GM18519 (cell line): ENCODE data around the gene SAFB.

Experiments used
- ATAC-seq: cut with Tn5 transposase; IDR thresholded peaks from one replicate; pipeline ENCODE4 v1.9.1; 2021; ENCODE audit warnings: mild to moderate bottlenecking, moderate library complexity; ENCODE audit not compliant: unreplicated experiment, low FRiP score

Gene SAFB

DNA sequence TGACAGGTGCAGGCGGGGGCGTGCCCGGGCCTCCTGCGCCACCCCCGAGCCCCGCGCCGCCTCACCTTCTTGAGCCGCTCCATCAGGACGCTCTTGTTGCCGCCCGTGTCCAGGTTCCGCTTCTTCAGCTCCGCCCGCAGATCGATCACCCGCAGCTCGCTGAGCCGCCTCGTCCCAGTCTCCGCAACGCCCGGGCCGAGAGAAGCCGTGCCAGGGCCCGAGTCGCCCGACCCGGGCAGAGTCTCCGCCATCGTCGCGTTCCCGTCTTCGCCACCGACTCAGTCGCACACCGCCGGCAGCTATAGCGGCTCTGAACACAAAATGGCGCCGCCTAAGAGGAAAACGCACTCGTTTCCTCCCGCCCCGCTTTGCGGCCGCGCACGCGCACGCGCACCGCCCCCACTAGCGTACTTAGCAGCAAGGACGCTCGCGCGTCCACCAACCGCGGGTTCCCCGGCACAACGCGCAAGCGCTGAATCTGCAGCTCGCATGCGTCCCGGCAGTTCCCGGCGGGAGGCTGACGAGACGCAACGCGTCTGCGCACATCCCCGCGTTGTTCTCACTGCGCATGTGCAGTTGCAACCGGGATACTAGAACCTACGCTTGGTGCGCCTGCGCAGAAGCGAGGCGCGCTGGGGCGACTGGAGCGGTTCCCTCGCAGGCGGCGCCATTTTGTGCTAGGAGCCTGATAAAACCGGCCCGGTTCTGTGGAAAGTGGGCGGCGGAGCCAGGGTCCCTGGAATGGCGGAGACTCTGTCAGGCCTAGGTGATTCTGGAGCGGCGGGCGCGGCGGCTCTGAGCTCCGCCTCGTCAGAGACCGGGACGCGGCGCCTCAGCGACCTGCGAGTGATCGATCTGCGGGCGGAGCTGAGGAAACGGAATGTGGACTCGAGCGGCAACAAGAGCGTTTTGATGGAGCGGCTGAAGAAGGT is at the start of gene SAFB, which contains the start of gene SAFB2:
Gene SAFB (plus strand): TSS at position 619 of the 932 bp plus-strand sequence. CDS start 123 bp downstream, at position 742.
Gene SAFB2 (minus strand): TSS at position 312 of the 932 bp plus-strand sequence. CDS start 61 bp downstream, at position 251.
- peak; percentile 69 for ATAC-seq

DNA sequence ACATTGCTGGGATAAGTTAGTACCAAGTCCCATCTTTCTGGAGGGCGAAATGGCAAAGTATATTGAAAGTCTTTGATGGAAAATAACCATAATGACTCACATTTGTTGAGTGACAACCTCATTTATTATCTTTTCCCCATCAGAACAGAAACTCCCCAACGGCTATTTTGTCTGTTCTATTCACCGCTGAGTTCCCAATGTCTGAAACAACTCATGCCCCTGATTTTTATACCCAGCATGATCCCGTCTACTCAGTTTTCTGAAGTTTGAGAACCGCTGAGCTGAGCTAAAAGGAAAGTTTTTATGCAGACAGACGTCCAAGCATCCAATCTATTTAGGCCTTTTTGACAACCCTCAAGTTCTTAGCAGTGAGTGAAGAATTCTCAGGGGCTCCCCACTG is 47.3 kb upstream of the SAFB start:
- no peak for ATAC-seq

DNA sequence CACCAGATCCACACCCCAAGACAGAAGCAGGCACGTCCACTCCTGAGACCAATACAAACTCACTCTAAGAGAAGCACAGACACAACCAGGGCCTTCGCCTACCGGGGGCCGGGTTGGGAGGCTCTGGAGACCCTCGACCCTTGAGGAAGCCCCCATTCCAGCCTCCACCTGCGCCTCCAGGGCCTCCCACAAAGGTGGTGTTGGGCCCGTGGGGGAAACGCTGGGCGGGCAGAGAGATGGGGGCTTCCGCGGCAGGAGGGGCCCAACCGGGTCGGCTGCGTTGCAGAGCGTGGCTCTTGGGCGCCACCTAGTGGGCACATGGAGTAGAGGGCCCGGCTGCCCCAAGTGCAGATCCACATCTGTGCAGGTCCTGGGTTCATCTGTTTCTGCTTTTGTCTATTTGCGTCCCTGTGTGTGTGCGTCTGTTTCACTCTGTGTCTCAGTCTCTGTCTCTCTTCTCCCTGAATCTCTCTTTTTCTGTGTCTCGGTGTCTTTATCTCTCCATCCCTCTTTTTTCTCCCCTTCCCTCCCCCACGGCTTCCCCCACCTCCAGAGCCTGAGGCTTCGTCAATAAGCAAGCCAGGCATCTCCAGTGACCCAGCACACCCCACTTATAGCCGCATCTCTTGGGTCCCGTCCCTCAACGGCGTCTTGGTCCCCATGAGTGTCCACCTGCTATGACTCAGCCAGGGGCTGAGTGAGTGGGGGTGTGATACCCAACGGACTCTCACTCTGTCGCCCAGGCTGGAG is 44.6 kb upstream of the SAFB start:
- ATAC-seq: no peak

DNA sequence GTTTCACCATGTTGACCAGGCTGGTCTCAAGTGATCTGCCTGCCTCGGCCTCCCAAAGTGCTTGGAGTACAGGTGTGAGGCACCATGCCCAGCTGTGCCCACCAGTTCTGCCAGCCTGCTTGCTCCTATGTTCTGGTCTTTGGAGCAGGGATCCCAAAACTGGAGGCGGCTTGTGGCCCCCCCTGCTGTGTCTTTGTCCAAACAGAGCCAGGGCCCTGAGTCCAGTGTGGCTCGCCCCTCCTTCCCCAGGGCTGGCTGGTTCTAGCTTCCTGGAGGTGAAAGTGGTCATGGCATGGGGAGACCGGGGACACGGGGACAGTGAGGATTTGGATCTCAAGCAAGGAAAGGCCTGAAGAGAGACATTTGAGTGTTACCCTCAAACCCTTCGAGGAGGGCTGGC is 43.6 kb upstream of the SAFB start:
- no peak for ATAC-seq

DNA sequence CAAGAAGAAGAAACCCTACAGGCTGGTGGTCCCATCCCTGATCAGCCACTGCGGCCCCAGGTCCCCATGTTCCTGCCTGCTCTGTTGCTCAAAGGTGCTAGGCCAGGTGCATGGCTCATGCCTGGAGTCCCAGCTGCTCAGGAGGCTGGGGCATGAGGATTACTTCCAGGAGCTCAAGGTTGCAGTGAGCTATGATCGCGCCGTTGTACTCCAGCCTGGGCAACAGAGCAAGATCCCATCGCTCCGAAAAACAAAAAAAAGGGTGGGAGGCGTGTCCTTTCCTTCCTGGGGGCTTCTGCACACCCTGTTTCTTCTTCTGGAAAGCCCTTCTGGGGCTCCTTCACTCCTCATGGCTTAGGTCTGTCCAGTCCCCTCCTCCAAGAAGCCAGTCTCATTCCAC is 43.2 kb upstream of the SAFB start:
- no peak for ATAC-seq

DNA sequence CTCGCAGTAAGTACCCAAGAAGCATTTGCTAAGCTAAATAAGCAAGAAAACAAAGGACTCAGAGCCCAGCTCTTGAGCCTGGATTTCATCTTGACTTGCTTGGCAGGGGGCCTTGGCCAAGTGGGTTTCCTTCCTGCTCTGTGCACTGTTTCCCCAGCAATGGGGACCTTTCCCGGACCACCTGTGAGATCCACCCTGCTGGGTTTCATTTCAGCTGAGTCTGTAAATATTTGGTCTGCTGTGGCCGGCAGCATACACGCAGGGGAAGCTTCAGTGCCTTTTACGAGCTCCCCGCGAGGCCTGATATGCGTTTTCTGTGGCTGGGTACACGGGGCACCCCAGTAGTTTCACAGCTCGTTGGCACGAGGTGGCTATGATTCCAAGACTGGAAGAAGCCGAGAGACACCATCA is 42.7 kb upstream of the SAFB start:
- no peak for ATAC-seq

DNA sequence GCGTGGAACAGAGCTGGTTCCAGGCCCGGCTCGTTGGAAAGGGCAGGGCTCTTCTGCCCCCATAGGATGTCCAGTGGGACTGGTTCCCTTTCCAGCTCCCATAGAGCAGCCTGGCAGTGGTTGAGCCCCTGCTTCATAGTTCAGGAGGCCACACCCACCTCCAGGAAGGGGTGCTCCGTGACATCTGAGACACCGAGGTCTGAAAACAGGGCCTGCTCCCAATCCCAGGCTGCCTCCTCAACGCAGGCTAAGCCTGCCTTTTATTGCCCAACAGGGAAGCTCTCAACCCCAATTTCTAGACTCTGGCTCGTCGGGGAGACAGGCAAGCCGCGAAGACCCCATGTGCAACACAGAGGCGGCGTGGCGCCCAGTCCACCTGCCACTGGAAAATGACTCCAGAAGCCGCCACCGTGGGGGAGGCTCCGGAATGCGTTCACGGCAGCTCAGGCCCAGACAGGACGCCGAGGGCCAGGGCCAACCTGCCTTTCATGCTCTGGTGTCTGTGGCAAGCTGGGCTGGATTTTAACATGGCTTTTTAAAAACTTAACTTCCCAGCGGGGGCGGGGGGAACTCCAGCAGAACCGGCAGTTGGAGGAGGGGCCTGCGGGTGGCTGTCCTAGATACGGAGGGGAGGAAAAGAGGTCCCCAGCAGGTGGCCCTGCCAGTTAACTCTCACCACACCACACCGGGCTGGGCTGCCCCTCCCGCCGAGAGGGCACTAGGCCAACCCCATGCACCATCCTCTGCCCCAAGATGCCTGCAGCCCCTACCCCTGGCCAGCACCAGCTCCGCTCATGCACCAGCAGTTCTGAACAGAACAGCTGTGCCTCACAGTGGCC is 37.2 kb upstream of the SAFB start:
- ATAC-seq: no peak

DNA sequence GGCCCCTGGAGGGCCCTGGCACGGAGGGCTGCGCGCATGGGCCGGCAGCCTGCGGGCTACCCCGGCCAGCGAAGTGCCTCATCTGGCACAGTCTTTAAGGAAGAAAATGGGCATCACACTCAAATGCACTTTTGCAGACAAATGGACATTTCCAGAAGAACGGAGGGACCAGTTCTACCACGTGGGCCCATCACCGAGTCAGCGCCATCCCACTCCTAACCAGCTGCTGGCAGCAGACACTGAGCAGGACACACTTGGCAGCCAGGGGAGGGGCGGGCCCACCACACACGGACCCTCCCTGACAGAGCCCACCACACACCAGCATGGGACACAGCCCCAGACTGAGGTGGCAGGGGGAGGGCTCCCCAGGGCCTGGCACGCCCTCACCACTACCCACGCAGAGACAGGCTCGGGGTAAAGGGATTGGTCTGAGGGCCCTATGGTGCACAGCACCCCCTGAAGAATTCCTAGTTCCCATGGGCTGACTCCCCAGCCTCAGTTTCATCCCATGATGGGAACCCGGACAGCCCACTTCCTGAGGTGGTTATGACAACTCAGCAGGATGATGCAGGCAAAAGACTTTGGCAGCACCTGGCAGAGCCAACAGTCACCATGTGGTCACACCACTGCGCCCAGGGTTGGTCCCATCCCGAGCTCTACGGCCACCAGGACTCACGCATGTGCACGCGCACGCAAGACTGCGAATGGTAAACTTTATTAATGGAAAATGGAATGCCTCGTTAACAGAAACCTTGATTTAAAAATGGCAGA is 36.4 kb upstream of the SAFB start:
- ATAC-seq: no peak

DNA sequence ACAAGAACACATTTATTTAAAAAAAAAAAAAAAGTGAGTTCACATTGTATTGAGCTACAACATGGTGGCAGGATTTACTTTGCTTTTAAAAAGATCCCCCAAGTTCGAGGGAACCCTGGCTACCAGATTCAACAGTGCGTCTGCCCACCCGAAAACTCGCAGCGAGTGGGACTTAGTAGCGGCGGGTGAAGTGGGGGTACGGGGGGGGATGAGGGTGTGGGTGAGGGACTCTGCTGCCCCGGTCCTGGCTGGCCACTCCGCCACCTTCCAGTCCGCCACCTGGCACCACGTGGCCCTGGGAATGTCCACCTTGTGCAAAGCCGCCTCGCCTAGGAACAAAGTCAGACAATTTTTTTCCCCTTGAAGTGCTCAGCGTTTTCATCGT is 35.8 kb upstream of the SAFB start:
- no peak for ATAC-seq

DNA sequence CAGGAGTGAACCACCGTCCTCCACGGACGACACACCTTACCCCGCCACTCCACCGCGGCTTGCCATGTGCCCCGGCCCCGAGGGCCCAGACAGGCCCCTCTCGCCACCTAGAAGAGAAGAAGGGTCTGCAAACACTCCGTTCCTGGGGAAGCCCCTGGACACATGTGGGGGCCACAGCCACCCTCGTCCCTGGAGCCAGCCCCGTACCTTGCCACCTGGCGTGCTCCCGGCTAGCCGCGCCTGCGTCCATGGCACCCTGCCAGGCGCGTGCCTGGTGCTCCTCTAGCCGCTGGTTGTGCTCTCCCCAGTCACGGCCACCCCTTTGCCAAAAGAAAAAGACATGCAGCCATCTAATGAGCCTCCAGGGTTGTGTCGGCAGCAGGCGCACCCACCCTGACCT is 35.2 kb upstream of the SAFB start:
- no peak for ATAC-seq

DNA sequence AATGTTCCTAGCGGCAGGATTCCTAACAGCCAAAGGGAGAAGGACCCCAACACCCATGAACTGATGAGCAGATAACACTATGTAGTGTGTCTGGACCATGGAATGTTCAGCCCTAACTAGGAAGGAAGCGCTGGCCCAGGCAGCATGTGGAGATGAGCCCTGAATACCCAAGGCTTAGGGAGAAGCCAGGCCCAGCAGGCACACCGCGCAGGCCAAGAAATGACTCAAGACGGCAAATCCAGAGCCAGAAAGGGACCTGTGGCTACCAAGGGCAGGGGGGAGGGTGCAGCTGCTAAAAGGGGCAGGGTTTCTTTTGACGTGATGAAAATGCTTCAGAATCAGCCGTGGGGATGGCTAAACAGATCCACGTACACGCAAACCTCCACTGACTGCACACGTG is 34.4 kb upstream of the SAFB start:
- no peak for ATAC-seq

DNA sequence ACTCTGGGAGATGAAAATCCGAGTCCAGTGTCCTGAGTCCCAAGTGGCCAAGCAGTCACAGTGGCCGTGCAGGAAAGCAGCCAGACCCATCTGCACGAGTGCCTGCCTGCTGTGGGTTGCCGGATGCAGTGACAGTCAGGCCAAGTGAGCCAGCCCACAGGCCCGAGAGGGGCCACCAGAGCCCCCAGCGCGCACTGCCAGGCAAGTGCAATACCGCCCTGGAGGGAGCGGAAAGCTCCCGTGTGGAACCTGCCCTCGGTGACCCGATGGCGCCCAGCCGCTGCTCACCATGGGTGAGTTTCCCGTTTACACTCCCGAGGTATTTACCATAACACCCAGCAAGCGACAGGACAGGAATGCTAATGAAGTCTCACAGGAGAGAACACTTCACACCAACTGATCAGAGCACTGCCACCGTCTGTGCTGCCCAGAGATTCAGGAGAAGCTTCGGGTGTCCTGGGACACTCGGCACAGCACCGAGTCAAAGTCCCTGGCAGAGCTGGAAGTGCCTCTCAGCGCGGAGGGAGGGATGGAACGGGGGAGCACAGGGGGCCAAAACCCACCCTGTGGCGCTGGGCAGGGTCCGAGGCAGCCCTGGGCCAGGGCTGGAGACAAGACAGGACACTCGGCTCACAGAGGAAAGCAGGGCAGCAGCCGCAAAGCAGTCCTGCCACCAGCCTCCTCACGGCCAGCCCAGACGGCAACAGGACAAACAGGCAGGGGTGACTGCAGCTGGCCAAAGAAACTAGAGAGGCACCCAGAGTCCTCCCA is 33.8 kb upstream of the SAFB start:
- ATAC-seq: no peak

DNA sequence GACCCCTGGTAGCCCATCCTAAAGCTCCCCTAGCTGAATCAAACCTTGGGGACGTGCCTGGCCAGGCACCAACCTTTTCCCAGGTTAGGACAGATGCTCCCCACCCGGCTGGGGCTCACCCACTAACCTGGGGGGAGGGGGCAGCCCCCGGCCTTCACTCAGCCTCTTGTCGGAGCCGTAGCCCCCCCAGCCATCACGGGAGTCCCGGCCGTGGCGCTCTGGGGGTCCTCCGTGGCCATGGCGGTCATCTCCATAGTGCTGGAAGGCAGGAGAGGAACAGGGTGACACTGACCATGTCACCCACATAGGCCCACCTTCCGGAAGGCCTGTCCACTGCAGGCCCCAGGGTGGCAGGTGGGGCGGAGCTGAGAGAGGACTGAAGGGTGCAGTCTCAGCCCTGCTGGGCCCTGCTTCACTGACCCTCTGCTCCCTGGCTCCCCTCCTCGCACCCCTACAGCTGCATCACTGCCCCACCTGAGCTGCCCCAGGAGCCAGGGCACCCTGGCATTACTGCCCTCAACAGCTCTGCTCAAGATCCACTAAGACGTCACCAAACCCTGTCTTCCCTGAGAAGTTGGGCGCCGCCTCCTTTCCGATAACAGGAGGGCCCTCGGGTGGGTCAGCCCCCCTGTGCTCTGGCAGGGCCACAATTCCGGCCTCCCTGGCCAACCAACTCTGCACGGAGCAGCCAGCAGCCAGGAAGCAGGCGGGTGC is 32.6 kb upstream of the SAFB start:
- ATAC-seq: no peak

DNA sequence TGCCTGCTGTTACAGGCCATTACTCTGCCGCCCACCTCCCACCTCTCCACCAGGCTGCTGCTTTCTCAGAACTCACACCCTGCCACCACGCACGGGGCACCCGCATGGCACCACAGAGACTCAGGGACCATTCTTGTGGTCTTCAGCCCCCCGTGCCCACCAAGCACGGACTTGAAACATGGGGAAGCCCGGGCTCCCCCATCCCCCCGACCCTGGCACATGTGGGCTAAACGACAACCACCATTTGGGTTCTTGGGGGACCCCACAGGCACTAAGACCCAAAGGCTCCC is 32.1 kb upstream of the SAFB start:
- ATAC-seq: no peak

DNA sequence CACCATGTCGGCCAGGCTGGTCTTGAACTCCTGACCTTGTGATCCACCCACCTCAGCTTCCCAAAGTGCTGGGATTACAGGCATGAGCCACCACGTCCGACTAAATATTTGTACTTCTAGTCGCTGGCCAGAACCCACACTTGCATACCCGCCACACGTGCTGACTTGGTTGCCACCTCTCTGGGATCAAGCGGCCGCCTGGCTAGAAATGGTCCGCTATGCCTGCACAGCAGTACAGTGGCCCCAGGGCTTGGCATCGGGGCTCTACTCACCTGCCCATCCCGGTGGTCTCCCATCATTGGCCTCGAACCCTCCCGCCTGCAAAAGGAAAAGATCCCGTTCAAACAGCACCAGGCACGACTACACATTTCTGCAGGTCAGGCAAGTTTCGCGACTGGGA is 31.4 kb upstream of the SAFB start:
- no peak for ATAC-seq

DNA sequence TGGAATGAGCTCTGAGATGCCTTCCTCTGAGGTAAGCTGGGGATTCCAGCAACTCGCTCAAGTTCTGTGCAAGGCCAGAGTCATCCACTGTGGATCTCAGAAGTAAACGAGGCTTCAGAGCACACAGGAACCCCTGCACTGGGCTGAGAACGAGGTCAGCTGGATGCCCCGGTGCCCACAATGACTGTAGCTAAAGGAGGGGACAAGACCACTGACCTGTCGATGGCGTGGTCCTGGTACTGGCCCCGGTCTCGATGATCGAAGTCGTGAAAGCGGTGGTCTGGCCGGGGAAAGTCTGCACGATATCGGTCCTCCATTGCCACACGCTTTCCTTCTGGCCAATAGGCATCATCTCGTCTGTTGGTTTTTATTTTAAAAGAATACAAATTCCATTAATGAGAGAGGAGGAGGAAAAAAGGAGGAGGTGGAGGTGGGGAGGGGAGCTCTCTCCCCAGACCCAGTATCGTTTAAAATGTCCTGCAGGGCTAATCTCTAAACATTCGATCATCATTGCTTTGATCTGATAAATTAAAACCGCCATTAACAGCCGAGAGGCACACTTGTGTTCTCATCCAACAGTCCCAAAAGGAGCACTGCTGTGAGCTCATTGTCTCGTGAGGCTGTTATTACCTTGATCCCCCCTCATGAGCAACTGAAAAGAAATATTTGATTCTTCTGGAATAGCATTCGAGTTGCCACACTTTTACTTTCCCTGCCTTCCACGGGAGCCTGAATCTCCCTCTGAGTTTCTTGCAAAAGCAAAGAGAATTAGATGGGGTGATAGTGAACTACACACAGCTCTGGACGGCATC is 30.1 kb upstream of the SAFB start:
- ATAC-seq: no peak

DNA sequence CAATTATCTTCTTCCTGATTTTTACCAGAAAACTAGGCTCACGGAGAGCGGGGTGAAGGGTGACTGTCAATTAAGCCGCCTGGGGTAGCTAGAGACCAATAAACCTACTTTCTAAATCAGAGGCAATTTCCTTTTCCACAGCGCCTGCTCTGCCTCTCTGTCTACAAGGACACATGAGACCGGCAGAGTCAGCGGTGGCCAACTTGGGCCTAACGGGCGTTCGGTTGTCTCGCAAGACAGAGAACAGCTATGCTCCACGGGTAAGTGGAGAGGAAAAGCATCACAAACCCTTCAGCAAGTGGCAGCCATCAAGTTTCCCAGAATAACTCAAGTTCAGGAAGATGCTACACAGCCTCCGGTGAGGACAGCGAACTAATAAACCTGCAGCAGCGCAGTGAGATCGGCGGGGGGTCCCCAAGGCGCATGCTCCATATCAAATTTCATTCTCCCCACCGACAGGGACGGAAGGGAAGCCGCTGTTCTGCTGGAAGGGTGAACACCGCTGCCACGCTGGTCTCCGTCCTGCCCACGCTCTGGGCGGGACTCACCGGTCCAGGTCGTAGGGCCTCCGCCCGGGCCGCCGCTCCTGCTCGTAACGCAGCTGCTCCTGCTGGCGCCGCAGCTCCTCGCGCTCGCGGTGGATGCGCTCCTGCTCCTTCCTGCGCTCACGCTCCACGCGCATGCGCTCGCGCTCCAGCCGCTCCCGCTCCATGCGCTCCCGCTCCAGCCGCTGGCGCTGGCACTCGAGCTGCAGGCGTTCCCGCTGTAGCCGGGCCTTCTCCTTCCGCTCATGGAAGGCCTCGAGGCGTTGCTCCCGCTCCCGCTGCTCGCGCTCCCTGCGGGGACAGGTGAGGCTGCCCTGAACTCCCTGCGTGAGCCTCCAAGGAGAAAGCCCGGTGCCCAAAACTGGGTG is 29.3 kb upstream of the SAFB start:
- ATAC-seq: no peak
